H9 (cell line): Measurements from ENCODE around the gene PTTG1IP. TPM values are rescaled to one million over a fixed set of nuclear protein-coding genes. Genes with fewer than 3 reads are reported as not detected.

Experiments
- DNase-seq: peaks from one replicate; pipeline ENCODE4 v3.0.0-alpha.2; 2017
- H2AFZ ChIP-seq: one replicate; pipeline ENCODE4 v1.6.1; 2013; ENCODE audit warnings: mild to moderate bottlenecking, low read length, control low read depth, moderate library complexity
- H2AK5ac ChIP-seq: 2 replicates; pipeline ENCODE4 v1.6.1; 2013; ENCODE audit warnings: low read length, control low read depth, mixed read lengths; ENCODE audit not compliant: insufficient read length
- H2BK120ac ChIP-seq: one replicate; pipeline ENCODE4 v1.6.1; 2013; ENCODE audit warnings: low read depth, mild to moderate bottlenecking, low read length, control low read depth, inconsistent platforms; ENCODE audit not compliant: poor library complexity, severe bottlenecking
- H2BK12ac ChIP-seq: 2 replicates; pipeline ENCODE4 v1.6.1; 2013; ENCODE audit warnings: low read length, control low read depth, mixed read lengths, low read depth; ENCODE audit not compliant: insufficient read length
- H2BK15ac ChIP-seq: 2 replicates; pipeline ENCODE4 v1.6.1; 2013; ENCODE audit warnings: low read depth, low read length, control low read depth
- H2BK20ac ChIP-seq: one replicate; pipeline ENCODE4 v1.6.1; 2013; ENCODE audit warnings: low read depth, mild to moderate bottlenecking, low read length, control low read depth, inconsistent platforms; ENCODE audit not compliant: poor library complexity, severe bottlenecking
- H2BK5ac ChIP-seq: 2 replicates; pipeline ENCODE4 v1.6.1; 2013; ENCODE audit warnings: low read length, control low read depth, mixed read lengths; ENCODE audit not compliant: insufficient read length
- H3K14ac ChIP-seq: 2 replicates; pipeline ENCODE4 v1.6.1; 2013; ENCODE audit warnings: low read length, control low read depth; ENCODE audit not compliant: insufficient read depth
- H3K18ac ChIP-seq: 2 replicates; pipeline ENCODE4 v1.6.1; 2013; ENCODE audit warnings: low read depth, mild to moderate bottlenecking, mixed read lengths, low read length, control low read depth; ENCODE audit not compliant: insufficient read length
- H3K23ac ChIP-seq: 2 replicates; pipeline ENCODE4 v1.6.1; 2013; ENCODE audit warnings: low read length, control low read depth, mixed read lengths, low read depth; ENCODE audit not compliant: insufficient read length
- H3K23me2 ChIP-seq: 2 replicates; pipeline ENCODE4 v1.6.1; 2013; ENCODE audit warnings: low read depth, mild to moderate bottlenecking, mixed read lengths, low read length, control low read depth; ENCODE audit not compliant: insufficient read length, poor library complexity, severe bottlenecking
- H3K27ac ChIP-seq: 2 replicates; pipeline ENCODE4 v1.5.1; 2013; ENCODE audit warnings: low read length, control low read depth, mixed read lengths, low read depth; ENCODE audit not compliant: insufficient read length
- H3K27me3 ChIP-seq: 2 replicates; pipeline ENCODE4 v1.6.1; 2013; ENCODE audit warnings: low read length, control low read depth, inconsistent platforms; ENCODE audit not compliant: insufficient read depth
- H3K4ac ChIP-seq: 2 replicates; pipeline ENCODE4 v1.6.1; 2013; ENCODE audit warnings: low read depth, mild to moderate bottlenecking, control low read depth, inconsistent platforms, low read length, moderate library complexity
- H3K4me1 ChIP-seq: 2 replicates; pipeline ENCODE4 v1.6.1; 2013; ENCODE audit warnings: low read length, control low read depth, inconsistent platforms; ENCODE audit not compliant: insufficient read depth
- H3K4me2 ChIP-seq: 2 replicates; pipeline ENCODE4 v1.6.1; 2013; ENCODE audit warnings: low read length, control low read depth, mixed read lengths; ENCODE audit not compliant: insufficient read length, insufficient read depth
- H3K56ac ChIP-seq: 2 replicates; pipeline ENCODE4 v1.6.1; 2013; ENCODE audit warnings: low read depth, mild to moderate bottlenecking, mixed read lengths, low read length, control low read depth; ENCODE audit not compliant: insufficient read length
- H3K79me1 ChIP-seq: 2 replicates; pipeline ENCODE4 v1.6.1; 2013; ENCODE audit warnings: low read depth, mild to moderate bottlenecking, moderate library complexity, low read length, control low read depth, inconsistent platforms; ENCODE audit not compliant: insufficient read depth, poor library complexity, severe bottlenecking
- H3K79me2 ChIP-seq: 2 replicates; pipeline ENCODE4 v1.6.1; 2013; ENCODE audit warnings: low read length, control low read depth, inconsistent platforms; ENCODE audit not compliant: insufficient read depth
- H3K9ac ChIP-seq: 2 replicates; pipeline ENCODE4 v1.6.1; 2013; ENCODE audit warnings: low read length, control low read depth, mixed read lengths; ENCODE audit not compliant: insufficient read length; ENCODE audit errors: extremely low read depth
- H3K9me3 ChIP-seq: one replicate; pipeline ENCODE4 v1.6.1; 2013; ENCODE audit warnings: low read depth, low read length, inconsistent platforms; ENCODE audit not compliant: control insufficient read depth
- H3T11ph ChIP-seq: one replicate; pipeline ENCODE4 v1.6.1; 2013; ENCODE audit warnings: mild to moderate bottlenecking, low read length, control low read depth, inconsistent platforms
- H4K20me1 ChIP-seq: one replicate; pipeline ENCODE4 v1.6.1; 2013; ENCODE audit not compliant: control insufficient read depth, insufficient read length, insufficient read depth
- H4K5ac ChIP-seq: 2 replicates; pipeline ENCODE4 v1.6.1; 2013; ENCODE audit warnings: low read depth, mild to moderate bottlenecking, mixed read lengths, low read length, control low read depth; ENCODE audit not compliant: insufficient read length
- H4K8ac ChIP-seq: replicated peaks from 2 replicates; pipeline ENCODE4 v1.6.1; 2013; ENCODE audit warnings: low read length, control low read depth, mixed read lengths, low read depth; ENCODE audit not compliant: insufficient read length
- H4K91ac ChIP-seq: 2 replicates; pipeline ENCODE4 v1.6.1; 2013; ENCODE audit warnings: low read depth, mild to moderate bottlenecking, moderate library complexity, mixed read lengths, low read length, control low read depth; ENCODE audit not compliant: insufficient read length
- H3K27ac Mint-ChIP-seq, 3 experiments: 2 replicates in 2 of 3; 3 replicates in 1 of 3; pipeline ENCODE4 v1.8.0; 2020 to 2021; ENCODE audit warnings: mixed read lengths in 3 of 3, mild to moderate bottlenecking in 1 of 3, moderate library complexity in 1 of 3
- H3K27me3 Mint-ChIP-seq: 2 replicates; pipeline ENCODE4 v1.8.0; 2021; ENCODE audit warnings: low read depth, mild to moderate bottlenecking, moderate library complexity, mixed read lengths
- H3K36me3 Mint-ChIP-seq, 3 experiments: 2 replicates in 2 of 3; 3 replicates in 1 of 3; pipeline ENCODE4 v1.8.0; 2020 to 2021; ENCODE audit warnings: low read depth in 3 of 3, mixed read lengths in 3 of 3; ENCODE audit not compliant: insufficient read depth in 1 of 3
- H3K4me1 Mint-ChIP-seq, 2 experiments: 2 replicates each; pipeline ENCODE4 v1.8.0; 2020; ENCODE audit warnings: mixed read lengths in 2 of 2
- H3K4me3 Mint-ChIP-seq, 2 experiments: 2 replicates in 1 of 2; 3 replicates in 1 of 2; pipeline ENCODE4 v1.8.0; 2020 to 2021; ENCODE audit warnings: mild to moderate bottlenecking in 2 of 2, mixed read lengths in 2 of 2, moderate library complexity in 1 of 2
- H3K9me3 Mint-ChIP-seq, 2 experiments: 2 replicates in 1 of 2; 3 replicates in 1 of 2; pipeline ENCODE4 v1.8.0; 2020; ENCODE audit warnings: mild to moderate bottlenecking in 2 of 2, mixed read lengths in 2 of 2, moderate library complexity in 1 of 2
- CTCF ChIP-seq: fragments of 200-600 bp; sonication (generic); conservative IDR thresholded peaks from 3 replicates; pipeline ENCODE4 v1.8.0; 2021; ENCODE audit warnings: antibody characterized with exemption, mild to moderate bottlenecking
- WGBS: extraction: QIAGEN DNeasy Blood & Tissue Kit; methylation state at CpG from one replicate; pipeline ENCODE4 v1.1.7; 2013; ENCODE audit warnings: missing lambda C conversion rate, low lambda C conversion rate, mixed read lengths; ENCODE audit not compliant: insufficient read length; ENCODE audit errors: extremely low coverage; 5-methylcytosine and 5-hydroxymethylcytosine counted together
- long read RNA-seq: library from polyadenylated mRNA; unstranded; transcript quantifications from one replicate; pipeline ENCODE4 v2.0.0, GENCODE V29; 2020
- total RNA-seq: library from RNA; stranded (reverse); gene quantifications from 2 replicates; pipeline ENCODE4 v1.2.1, GENCODE V29; 2021

PTTG1IP gene, protein sequence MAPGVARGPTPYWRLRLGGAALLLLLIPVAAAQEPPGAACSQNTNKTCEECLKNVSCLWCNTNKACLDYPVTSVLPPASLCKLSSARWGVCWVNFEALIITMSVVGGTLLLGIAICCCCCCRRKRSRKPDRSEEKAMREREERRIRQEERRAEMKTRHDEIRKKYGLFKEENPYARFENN
- 107 and 112 TPM in 2 replicates for total RNA-seq
- long read RNA-seq, transcript PTTG1IP-201 (6 exons, 2,760 nt): major isoform, 875 of 924 reads
- long read RNA-seq, partial matches to known transcripts: 7 of 924 reads
- long read RNA-seq, other reads (novel, unspliced or antisense): 41 of 924 reads

- H3K9ac ChIP-seq: peak within 1 kb of the TSS; percentile 80
- H3K14ac ChIP-seq: peak within 1 kb of the TSS; percentile 85
- H4K20me1 ChIP-seq: no peaks in the 10 kb centered on the region
- no peak within 1 kb of the TSS for H2BK20ac ChIP-seq
- H3K27me3 ChIP-seq: no peaks in the 10 kb centered on the region; the same call in 1 of the 2 replicates
- H4K8ac ChIP-seq: no peak within 1 kb of the TSS
- peak within 1 kb of the TSS in 2 of 3 experiments; percentile 64 to 79; a peak in 2 of 7 replicates for H3K27ac Mint-ChIP-seq
- peaks cover 33% of the 10 kb centered on the region for H3K79me2 ChIP-seq
- no peak within 1 kb of the TSS for H4K91ac ChIP-seq
- peaks cover 27 to 29% of the 10 kb centered on the region in 2 experiments for H3K4me1 Mint-ChIP-seq
- peak within 1 kb of the TSS; percentile 80 for H3K4me2 ChIP-seq
- no peaks in the 10 kb centered on the region for H3K9me3 ChIP-seq
- no peak within 1 kb of the TSS for H2BK5ac ChIP-seq
- no peak within 1 kb of the TSS for H4K5ac ChIP-seq
- H3K79me1 ChIP-seq: peaks cover 23% of the 10 kb centered on the region
- H3K56ac ChIP-seq: no peak within 1 kb of the TSS
- H3K4me3 Mint-ChIP-seq: peak within 1 kb of the TSS; percentile 89 to 91
- H3K9me3 Mint-ChIP-seq: no peaks in the 10 kb centered on the region
- peaks cover 0 to 7% (median 2%) of the 10 kb centered on the region in 3 experiments; a peak in 4 of 7 replicates for H3K36me3 Mint-ChIP-seq
- H3K27ac ChIP-seq: no peak within 1 kb of the TSS
- H3K4ac ChIP-seq: no peak within 1 kb of the TSS
- no peak for TF ChIP-seq CTCF
- H2BK120ac ChIP-seq: no peak within 1 kb of the TSS
- no peak within 1 kb of the TSS for H3T11ph ChIP-seq
- no CpG with 5 or more reads among the region's 123 CpGs for WGBS
- no peak within 1 kb of the TSS for H2BK15ac ChIP-seq
- peak; percentile 98 for DNase-seq
- H2AK5ac ChIP-seq: no peak within 1 kb of the TSS
- H2AFZ ChIP-seq: no peak within 1 kb of the TSS
- H3K23ac ChIP-seq: no peak within 1 kb of the TSS
- H3K23me2 ChIP-seq: peaks cover 24% of the 10 kb centered on the region
- no peak within 1 kb of the TSS for H2BK12ac ChIP-seq
- peaks cover 6% of the 10 kb centered on the region for H3K4me1 ChIP-seq
- peak within 1 kb of the TSS; percentile 14 for H3K18ac ChIP-seq
- peaks cover 36% of the 10 kb centered on the region for H3K27me3 Mint-ChIP-seq
These were observed at the start of gene PTTG1IP for GRCh38 chr21:44873356-44874239. Gene PTTG1IP (minus strand): TSS chr21:44873690. CDS start chr21:44873616, 74 bp downstream.
